Measurements from ENCODE around the gene KIF7.
"Not testable (repeated sequence)": the region's sequence is repeated elsewhere in the genome, so short reads cannot be mapped to it uniquely, and the experiment has no call there.

Gene KIF7

GRCh38 chr15:89615135-89615534, 40.1 kb downstream of the KIF7 start:
- DNase-seq = no peak

DNA sequence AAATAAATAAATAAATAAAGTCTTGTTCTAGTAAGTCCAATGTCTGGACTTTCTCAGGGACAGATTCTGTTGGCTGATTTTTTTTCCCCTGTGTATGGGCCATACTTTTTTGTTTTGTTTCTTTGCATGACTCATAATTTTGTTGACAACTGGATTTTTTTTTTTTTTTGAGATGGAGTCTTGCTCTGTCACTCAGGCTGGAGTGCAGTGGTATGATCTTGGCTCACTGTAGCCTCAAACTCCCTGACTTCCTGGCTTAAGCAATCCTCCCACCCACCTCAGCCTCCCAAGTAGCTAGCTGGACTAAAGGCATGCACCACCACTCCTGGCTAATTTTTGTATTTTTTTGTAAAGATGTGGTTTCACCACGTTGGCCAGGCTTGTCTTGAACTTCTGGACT, 41.1 kb downstream of the KIF7 start:
- peak; percentile 51 to 70 for DNase-seq

DNA sequence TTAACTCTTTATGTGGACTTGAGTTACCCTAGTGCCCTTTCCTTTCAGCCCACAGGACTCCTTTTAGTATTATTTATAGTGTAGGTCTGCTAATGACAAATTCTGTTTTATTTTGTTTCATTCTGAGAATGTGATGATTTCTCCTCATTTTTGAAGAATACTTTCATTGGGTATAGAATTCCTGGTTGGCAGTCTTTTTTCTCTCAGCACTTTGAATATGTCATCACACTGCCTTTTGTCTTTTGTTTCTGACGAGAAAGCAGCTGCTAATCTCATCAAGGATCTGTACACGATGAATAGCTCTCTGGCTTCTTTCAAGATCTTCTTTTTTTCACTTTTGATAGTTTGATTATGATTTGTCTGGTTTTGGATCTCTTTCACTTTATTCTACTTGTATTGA, 42.2 kb downstream of the KIF7 start:
- DNase-seq = no peak

- DNase-seq = no peak
These were observed 44.0 kb downstream of the KIF7 start for GRCh38 chr15:89611317-89611716.

DNA sequence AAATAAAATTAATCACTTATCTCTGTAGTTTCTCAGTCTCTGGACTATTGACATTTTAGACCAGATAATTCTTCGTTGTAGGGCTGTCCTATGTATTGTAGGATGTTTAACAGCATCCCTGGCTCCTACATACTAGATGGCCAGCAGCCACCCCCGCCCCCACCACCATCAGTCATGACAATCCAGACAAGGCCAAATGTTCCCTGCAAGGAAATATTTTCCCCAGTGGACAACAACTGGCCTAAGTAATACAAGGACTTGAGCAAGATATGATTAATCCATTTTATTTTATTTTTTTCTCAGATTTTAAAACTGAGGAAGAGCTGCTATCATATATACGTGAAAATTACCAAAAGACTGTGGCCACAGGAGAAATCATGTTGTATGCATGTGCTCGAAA, 56.2 kb downstream of the KIF7 start:
- DNase-seq = no peak

DNA sequence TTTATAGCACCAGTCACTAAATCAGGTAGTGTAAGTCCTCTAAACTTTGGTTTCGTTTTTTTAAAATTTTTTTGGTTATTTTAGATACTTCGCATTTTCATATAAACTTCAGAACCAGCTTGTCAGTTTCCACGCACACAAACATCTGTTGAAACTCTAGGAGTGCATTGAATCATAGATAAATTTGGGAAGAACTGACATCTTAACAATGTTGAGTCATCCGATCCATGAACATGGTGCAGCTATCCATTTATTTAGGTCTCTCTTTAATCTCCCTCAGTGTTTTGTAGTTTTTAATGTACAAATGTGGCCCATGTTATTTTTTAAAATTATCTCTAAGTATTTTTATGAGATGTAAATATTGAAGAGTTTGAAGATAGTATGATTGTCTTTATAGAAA, 62.2 kb downstream of the KIF7 start:
- DNase-seq = no peak

DNA sequence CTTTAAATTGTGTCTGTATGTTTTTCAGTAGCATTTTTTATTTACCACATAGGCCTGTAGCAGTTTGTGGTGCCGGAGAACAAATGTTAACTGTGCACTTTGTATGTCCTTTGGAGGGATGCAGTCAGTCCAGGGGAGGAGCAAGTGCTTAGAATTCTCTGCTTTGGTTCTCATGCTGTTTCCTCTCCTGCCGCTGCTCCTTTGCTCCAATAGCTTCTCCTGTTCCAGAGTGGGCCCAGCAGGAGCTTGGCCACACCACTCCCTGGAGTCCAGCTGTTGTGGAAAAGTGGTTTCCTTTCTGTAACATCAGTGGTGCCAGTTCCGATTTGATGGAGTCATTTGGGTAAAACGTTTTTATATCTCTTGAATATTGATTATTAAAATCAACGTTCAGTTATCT, 63.4 kb downstream of the KIF7 start:
- no peak for DNase-seq

DNA sequence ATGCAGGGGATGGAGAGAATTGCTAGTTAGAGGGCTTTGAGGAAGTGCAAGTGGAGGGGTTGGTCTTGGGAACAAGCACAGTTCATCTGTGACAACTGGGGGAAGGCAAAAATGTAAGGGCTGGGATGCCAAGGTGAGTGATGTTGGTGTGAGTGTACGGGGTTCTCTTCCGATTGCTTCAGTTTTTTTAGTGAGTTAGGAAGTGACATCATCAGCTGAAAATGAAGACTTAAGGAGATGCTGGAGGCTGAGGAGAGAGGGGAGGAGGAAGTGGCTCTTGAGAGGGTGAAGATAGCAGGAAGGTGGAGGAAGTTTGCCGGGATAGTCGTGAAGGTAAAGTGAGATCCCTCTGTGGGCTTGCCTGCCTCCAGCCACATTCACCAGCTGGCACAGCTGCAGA, 67.3 kb downstream of the KIF7 start:
- no peak for DNase-seq

DNA sequence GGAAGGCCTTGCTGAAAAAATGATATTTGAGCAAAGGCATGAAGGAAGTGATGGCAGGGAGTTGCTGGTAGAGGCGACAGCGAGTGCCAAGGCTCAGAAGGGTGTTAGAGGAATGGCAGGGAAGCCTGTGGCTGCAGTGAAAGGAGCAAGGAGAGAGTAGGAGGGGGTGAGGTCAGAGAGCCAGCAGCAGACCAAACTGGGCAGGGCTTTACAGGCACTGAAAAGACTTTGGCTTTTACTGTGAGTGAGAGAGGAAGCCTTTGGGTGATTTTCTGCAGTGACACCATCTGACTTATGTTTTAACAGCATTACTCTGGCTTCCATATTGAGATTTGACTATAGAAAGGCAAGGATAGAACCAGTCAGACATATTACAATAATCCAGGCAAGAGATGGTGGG, 68.6 kb downstream of the KIF7 start:
- DNase-seq = peak; percentile 8 to 63

GRCh38 chr15:89580747-89581146, 74.5 kb downstream of the KIF7 start:
- DNase-seq = not testable (repeated sequence)

DNA sequence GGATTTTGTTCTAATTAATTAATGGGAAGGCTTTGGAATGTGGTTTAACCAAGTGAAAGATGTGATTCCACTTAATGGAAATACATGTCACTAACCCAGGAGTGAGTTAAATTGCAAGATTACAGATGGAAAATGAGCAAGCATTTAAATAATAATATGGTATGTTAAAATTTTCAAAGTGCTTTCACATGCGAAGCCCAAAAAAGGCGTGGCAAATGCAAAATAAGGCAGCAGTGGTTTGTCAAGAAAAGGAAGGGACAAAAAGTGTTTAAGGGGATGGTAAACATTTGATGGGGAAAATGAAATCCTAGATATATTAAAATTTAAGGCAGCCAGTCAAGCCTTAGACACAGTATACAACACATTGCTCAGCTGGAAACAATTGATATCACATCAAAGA, 77.1 kb downstream of the KIF7 start:
- DNase-seq = no peak

All from inflammatory macrophage (primary cell).